Astrocyte of the spinal cord (primary cell): ENCODE data around the gene MAP3K20.

Source experiments
- DNase-seq: peaks from one replicate; pipeline ENCODE4 v3.0.0; 2011; ENCODE audit warnings: low read depth, low spot score
- H3K4me3 ChIP-seq: 2 replicates; pipeline ENCODE4 v1.5.1; 2011; ENCODE audit warnings: low read depth, mild to moderate bottlenecking, low read length, moderate library complexity
- in situ Hi-C: cut with HindIII; loops from 2 replicates; pipeline ENCODE4 v1.10.0; 2017; ENCODE audit warnings: low sequenced_read_pairs
- TF ChIP-seq, protein P1 (sequence below): IDR thresholded peaks from 2 replicates; pipeline ENCODE4 v1.5.1; 2012; ENCODE audit warnings: low read depth, mild to moderate bottlenecking, low read length, inconsistent platforms

The MAP3K20 gene

GRCh38 chr2:173175222-173175621 lies 99.6 kb downstream of the MAP3K20 start:
- no peak overlapping the region for H3K4me3 ChIP-seq
- TF ChIP-seq, protein P1, sequence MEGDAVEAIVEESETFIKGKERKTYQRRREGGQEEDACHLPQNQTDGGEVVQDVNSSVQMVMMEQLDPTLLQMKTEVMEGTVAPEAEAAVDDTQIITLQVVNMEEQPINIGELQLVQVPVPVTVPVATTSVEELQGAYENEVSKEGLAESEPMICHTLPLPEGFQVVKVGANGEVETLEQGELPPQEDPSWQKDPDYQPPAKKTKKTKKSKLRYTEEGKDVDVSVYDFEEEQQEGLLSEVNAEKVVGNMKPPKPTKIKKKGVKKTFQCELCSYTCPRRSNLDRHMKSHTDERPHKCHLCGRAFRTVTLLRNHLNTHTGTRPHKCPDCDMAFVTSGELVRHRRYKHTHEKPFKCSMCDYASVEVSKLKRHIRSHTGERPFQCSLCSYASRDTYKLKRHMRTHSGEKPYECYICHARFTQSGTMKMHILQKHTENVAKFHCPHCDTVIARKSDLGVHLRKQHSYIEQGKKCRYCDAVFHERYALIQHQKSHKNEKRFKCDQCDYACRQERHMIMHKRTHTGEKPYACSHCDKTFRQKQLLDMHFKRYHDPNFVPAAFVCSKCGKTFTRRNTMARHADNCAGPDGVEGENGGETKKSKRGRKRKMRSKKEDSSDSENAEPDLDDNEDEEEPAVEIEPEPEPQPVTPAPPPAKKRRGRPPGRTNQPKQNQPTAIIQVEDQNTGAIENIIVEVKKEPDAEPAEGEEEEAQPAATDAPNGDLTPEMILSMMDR, result no peak
- in situ Hi-C loops, result no loop called here
- DNase-seq, result peak; percentile 35

DNA sequence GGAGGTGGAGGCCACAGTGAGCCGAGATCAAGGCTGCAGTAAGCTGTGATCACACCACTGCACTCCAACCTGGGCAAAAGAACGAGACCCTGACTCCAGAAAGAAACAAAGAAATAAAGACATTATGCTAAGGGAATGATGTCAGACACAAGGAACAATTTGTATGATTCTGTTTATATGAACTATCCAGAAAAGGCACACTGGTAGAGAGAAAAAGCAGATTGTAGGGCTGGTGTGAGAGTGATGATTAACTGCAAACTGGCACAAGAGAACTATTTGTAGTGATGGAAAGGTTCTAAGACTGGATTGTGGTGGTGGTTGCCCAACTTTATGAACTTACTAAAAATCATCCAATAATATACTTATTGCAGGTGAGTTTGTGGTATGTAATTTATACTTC lies 106.3 kb downstream of the MAP3K20 start:
- in situ Hi-C loops, result no loop called here
- TF ChIP-seq, protein P1, result no peak
- no peak overlapping the region for H3K4me3 ChIP-seq
- no peak for DNase-seq

DNA sequence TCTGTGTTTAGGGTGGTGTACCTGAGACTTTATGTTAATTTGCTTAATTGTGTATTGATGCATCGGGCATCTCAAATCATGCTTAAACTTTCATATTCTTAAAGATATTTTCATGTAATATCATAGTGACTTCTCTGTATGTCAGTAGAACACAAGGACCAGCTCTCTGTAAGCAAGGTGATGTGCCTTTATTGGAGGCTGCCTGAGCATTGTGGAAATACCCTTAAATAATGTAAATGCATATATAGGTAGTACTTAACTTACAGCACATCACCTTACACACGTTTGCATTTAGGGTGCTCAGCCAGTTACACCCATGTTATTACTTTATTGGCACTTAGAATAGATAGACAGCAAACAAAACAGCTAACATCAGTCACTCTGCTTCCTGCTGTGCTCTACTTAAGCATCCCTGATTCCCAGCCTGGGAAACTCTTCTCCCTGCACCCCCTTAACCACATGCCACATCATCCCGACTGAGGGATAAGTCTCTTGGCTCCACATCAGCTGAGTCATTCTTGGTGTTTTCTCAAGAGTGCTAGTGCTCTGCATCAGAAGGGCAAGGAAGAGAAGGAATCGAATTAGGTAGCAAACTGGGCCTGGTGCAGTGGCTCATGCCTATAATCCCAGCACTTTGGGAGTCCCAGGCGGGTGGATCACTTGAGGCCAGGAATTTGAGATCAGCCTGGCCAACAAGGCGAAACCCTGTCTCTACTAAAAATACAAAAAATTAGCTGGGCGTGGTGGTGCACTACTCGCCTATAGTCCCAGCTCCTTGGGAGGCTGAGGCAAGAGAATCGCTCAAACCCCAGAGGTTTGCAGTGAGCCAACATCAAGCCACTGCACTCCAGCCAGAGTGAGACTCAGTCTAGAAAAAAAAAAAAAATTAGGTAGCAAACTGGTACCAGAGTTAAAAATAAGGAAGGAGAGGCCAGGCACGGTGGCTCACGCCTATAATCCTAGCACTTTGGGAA lies 108.7 kb downstream of the MAP3K20 start:
- in situ Hi-C loops, result no loop called here
- no peak overlapping the region for H3K4me3 ChIP-seq
- peak; percentile 99 for DNase-seq
- TF ChIP-seq, protein P1, result no peak

GRCh38 chr2:173185437-173185836 lies 109.8 kb downstream of the MAP3K20 start:
- in situ Hi-C loops, result no loop called here
- no peak for DNase-seq

DNA sequence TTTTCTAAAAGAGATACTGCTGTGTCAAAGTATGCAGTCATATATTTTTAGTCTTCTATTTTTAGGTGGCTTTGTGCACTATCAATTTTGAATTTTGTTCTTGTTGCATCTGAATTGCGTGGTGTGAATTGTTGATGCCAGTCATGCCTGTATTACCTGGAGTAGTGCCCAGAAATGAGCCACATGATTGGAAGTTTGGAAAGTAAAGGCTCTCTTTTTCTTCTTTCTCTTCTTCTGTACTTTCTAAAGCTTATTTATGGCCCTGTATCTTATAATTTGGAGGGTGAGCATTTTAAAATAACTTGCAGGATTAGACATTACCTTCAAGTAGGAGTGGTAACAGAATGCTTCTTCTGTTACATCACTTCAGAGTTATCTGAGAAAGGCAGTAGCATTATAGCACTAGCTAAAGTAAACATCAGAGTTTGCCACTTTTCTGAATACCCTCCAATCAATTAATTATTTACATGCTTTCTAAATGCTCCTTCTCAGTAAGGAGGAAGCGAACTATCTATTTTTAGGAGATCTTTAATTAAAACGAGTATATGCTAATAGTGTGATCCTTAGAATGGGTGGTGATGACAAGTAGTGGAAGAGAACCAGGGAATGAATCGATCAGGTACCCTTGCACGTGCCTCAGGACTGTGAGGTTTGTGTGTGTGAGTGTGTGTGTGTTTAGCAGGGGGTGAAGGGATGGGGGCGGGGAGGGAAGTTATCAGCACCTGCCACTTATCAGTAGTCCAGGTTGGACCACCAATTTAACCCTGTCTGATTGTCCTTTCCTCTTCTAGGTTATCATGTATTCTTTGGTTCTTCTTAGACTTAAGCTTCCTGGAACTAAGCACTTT lies 112.5 kb downstream of the MAP3K20 start:
- DNase-seq, result peak; percentile 58
- H3K4me3 ChIP-seq, result no peak overlapping the region
- in situ Hi-C loops, result no loop called here
- TF ChIP-seq, protein P1, result no peak

More at GRCh38 chr2:173185437-173185836, 109.8 kb downstream of the MAP3K20 start:
- TF ChIP-seq, protein P1, result no peak
- no peak overlapping the region for H3K4me3 ChIP-seq

- no peak overlapping the region for H3K4me3 ChIP-seq
- DNase-seq, result no peak
- TF ChIP-seq, protein P1, result no peak
- in situ Hi-C loops, result no loop called here
These were observed 116.0 kb downstream of the MAP3K20 start for GRCh38 chr2:173191601-173192000.
